GM21723 (cell line): ENCODE results near the gene ELP2.
"Not testable (repeated sequence)": the region's sequence is repeated elsewhere in the genome, so short reads cannot be mapped to it uniquely, and the experiment has no call there.

Experiments used
- ATAC-seq: cut with Tn5 transposase; IDR thresholded peaks from one replicate; pipeline ENCODE4 v1.9.1; 2021; ENCODE audit warnings: mild to moderate bottlenecking, moderate library complexity; ENCODE audit not compliant: unreplicated experiment

The ELP2 gene

GRCh38 chr18:36116771-36117170 lies 12.9 kb upstream of the ELP2 start:
- ATAC-seq = not testable (repeated sequence)

GRCh38 chr18:36120297-36120696 lies 9.4 kb upstream of the ELP2 start:
- ATAC-seq = no peak

GRCh38 chr18:36124841-36125240 lies 4.9 kb upstream of the ELP2 start:
- ATAC-seq = no peak

- no peak for ATAC-seq
Measured at GRCh38 chr18:36126668-36127067, 3.0 kb upstream of the ELP2 start.

GRCh38 chr18:36127836-36128529 lies 1.7 kb upstream of the ELP2 start:
- ATAC-seq = no peak

GRCh38 chr18:36128530-36128870 lies 1.2 kb upstream of the ELP2 start:
- ATAC-seq = no peak

- peak; percentile 22 for ATAC-seq
Measured at GRCh38 chr18:36128907-36129299, 796 bp upstream of the ELP2 start.

GRCh38 chr18:36130039-36130831 lies 536 bp downstream of the ELP2 start:
- ATAC-seq = peak; percentile 24

- no peak for ATAC-seq
Measured at GRCh38 chr18:36130883-36131653, 1.4 kb downstream of the ELP2 start.

GRCh38 chr18:36131692-36132483 lies 2.2 kb downstream of the ELP2 start:
- ATAC-seq = no peak

- no peak for ATAC-seq
Measured at GRCh38 chr18:36132756-36133155, 3.1 kb downstream of the ELP2 start.

GRCh38 chr18:36135264-36135663 lies 5.6 kb downstream of the ELP2 start:
- no peak for ATAC-seq

GRCh38 chr18:36139245-36139644 lies 9.5 kb downstream of the ELP2 start:
- no peak for ATAC-seq

GRCh38 chr18:36141576-36141975 lies 11.9 kb downstream of the ELP2 start:
- no peak for ATAC-seq

GRCh38 chr18:36142751-36143150 lies 13.1 kb downstream of the ELP2 start:
- ATAC-seq = no peak

GRCh38 chr18:36143391-36143790 lies 13.7 kb downstream of the ELP2 start:
- ATAC-seq = no peak

GRCh38 chr18:36149514-36150289 lies 20.0 kb downstream of the ELP2 start:
- ATAC-seq = peak; percentile 97

GRCh38 chr18:36152781-36153180 lies 23.1 kb downstream of the ELP2 start:
- ATAC-seq = no peak

- ATAC-seq = no peak
Measured at GRCh38 chr18:36153203-36153602, 23.5 kb downstream of the ELP2 start.

GRCh38 chr18:36153771-36154170 lies 24.1 kb downstream of the ELP2 start:
- ATAC-seq = no peak
